A549 (cell line): ENCODE data around the gene CCDC142. TPM values are rescaled to one million over a fixed set of nuclear protein-coding genes. Genes with fewer than 3 reads are reported as not detected.

Source experiments
- ATAC-seq, 2 experiments: fragments of 200-7000 bp in 1 of 2; fragments of >200 bp in 1 of 2; cut with Nextera tagmentation in 1 of 2; cut with Tn5 transposase in 1 of 2; 3 replicates each; pipeline versions ENCODE4 v1.8.0 to v1.9.1; 2018 to 2020; ENCODE audit warnings: mild to moderate bottlenecking in 1 of 2, moderate library complexity in 1 of 2
- CTCF ChIA-PET: fragments of 300-600 bp; sonication (Branson Sonifier 250); formaldehyde crosslinking; extraction: SDS; loops from one replicate; lab custom pipeline; 2021; ENCODE audit warnings: antibody characterized with exemption, inconsistent platforms; lab: Yijun Ruan, JAX
- POLR2A ChIA-PET: fragments of 350-600 bp; formaldehyde crosslinking; extraction: SDS; loops from one replicate; lab custom pipeline; 2021; ENCODE audit warnings: antibody characterized with exemption, inconsistent platforms; lab: Yijun Ruan, JAX
- DNase-seq, 2 experiments: peaks; one replicate each; pipeline versions ENCODE4 v3.0.0 to v3.0.0-alpha.2; 2011 to 2016; ENCODE audit warnings: low read depth in 1 of 2, low spot score in 1 of 2
- FAIRE-seq: peaks from 2 replicates; lab custom pipeline; 2011; peaks lifted over from hg19 to GRCh38; lab: Jason Lieb, UNC
- H3K27ac ChIP-seq, 2 experiments: fragments of >200 bp; sonication (Bioruptor Twin); formaldehyde crosslinking; 3 replicates each; pipeline ENCODE4 v1.5.1; 2016 to 2017
- H3K4me1 ChIP-seq: fragments of >200 bp; sonication (Bioruptor Twin); formaldehyde crosslinking; 3 replicates; pipeline ENCODE4 v1.6.1; 2016
- H3K4me2 ChIP-seq: fragments of >200 bp; sonication (Bioruptor Twin); formaldehyde crosslinking; 3 replicates; pipeline ENCODE4 v1.6.1; 2016
- H3K4me3 ChIP-seq: fragments of >200 bp; sonication (Bioruptor Twin); formaldehyde crosslinking; 3 replicates; pipeline ENCODE4 v1.5.1; 2016
- H3K9me3 ChIP-seq: fragments of >200 bp; sonication (Bioruptor Twin); formaldehyde crosslinking; 3 replicates; pipeline ENCODE4 v1.6.1; 2016
- BHLHE40 ChIP-seq: IDR thresholded peaks from 2 replicates; pipeline ENCODE4 v1.6.1; 2012; ENCODE audit warnings: low read depth, low read length, inconsistent platforms
- CHD2 ChIP-seq: fragments of 150-350 bp; IDR thresholded peaks from 2 replicates; pipeline ENCODE4 v1.6.1; 2014; ENCODE audit warnings: low read length; ENCODE audit not compliant: partially characterized antibody
- CHD4 ChIP-seq: fragments of 200-600 bp; sonication (generic); IDR thresholded peaks from 2 replicates; pipeline ENCODE4 v1.6.1; 2016; ENCODE audit warnings: antibody characterized with exemption, mild to moderate bottlenecking, borderline replicate concordance
- EP300 ChIP-seq, 2 experiments: fragments of >200 bp; sonication (Bioruptor Twin); formaldehyde crosslinking; IDR thresholded peaks; 2 replicates in 1 of 2; 3 replicates in 1 of 2; pipeline ENCODE4 v1.6.1; 2016 to 2017
- FOSB ChIP-seq: fragments of 250-450 bp; sonication (Bioruptor Pico); IDR thresholded peaks from 2 replicates; pipeline ENCODE4 v1.5.0; 2020; ENCODE audit warnings: mild to moderate bottlenecking, moderate library complexity
- GATA3 ChIP-seq: IDR thresholded peaks from 2 replicates; pipeline ENCODE4 v1.6.1; 2012; ENCODE audit warnings: borderline replicate concordance
- HDAC2 ChIP-seq: fragments of 200-600 bp; sonication (generic); IDR thresholded peaks from 2 replicates; pipeline ENCODE4 v1.6.1; 2016
- HMGXB4 ChIP-seq: fragments of 250-450 bp; sonication (Bioruptor Pico); IDR thresholded peaks from 2 replicates; pipeline ENCODE4 v1.5.0; 2021; ENCODE audit warnings: mild to moderate bottlenecking, moderate library complexity, borderline replicate concordance
- HOXA7 ChIP-seq: fragments of 250-450 bp; sonication (Bioruptor Pico); IDR thresholded peaks from 2 replicates; pipeline ENCODE4 v1.5.0; 2020; ENCODE audit warnings: mild to moderate bottlenecking, moderate library complexity
- HOXB5 ChIP-seq: fragments of 250-450 bp; sonication (Bioruptor Pico); IDR thresholded peaks from 2 replicates; pipeline ENCODE4 v1.5.0; 2020; ENCODE audit warnings: mild to moderate bottlenecking, moderate library complexity
- JUN ChIP-seq, 2 experiments: fragments of >200 bp; sonication (Bioruptor Twin); formaldehyde crosslinking; IDR thresholded peaks; 2 replicates in 1 of 2; 3 replicates in 1 of 2; pipeline ENCODE4 v1.6.1; 2016 to 2017
- KDM1A ChIP-seq: fragments of 200-600 bp; sonication (generic); IDR thresholded peaks from 2 replicates; pipeline ENCODE4 v1.6.1; 2016; ENCODE audit warnings: low read depth, mild to moderate bottlenecking
- KDM5A ChIP-seq: fragments of 200-600 bp; sonication (generic); IDR thresholded peaks from 2 replicates; pipeline ENCODE4 v1.6.1; 2016; ENCODE audit warnings: antibody characterized with exemption, mild to moderate bottlenecking
- MAFK ChIP-seq: fragments of 450-650 bp; IDR thresholded peaks from 2 replicates; pipeline ENCODE4 v1.6.1; 2014; ENCODE audit not compliant: partially characterized antibody
- MYC ChIP-seq: IDR thresholded peaks from 2 replicates; pipeline ENCODE4 v1.6.1; 2012; ENCODE audit warnings: mild to moderate bottlenecking, inconsistent platforms, low read length, improper control_type of control experiment, borderline replicate concordance
- NFE2L2 ChIP-seq: fragments of 150-350 bp; conservative IDR thresholded peaks from 2 replicates; pipeline ENCODE4 v1.6.1; 2014; ENCODE audit warnings: low read length
- NPAS2 ChIP-seq: fragments of 250-450 bp; sonication (Bioruptor Pico); IDR thresholded peaks from 2 replicates; pipeline ENCODE4 v1.8.0; 2022; ENCODE audit warnings: mild to moderate bottlenecking, moderate library complexity, borderline replicate concordance
- POLR2A ChIP-seq: IDR thresholded peaks from 2 replicates; pipeline ENCODE4 v1.6.1; 2012; ENCODE audit warnings: mild to moderate bottlenecking, low read length
- TFCP2L1 ChIP-seq: fragments of 250-450 bp; sonication (Bioruptor Pico); IDR thresholded peaks from 2 replicates; pipeline ENCODE4 v1.5.0; 2021; ENCODE audit warnings: mild to moderate bottlenecking
- USF2 ChIP-seq: fragments of 450-650 bp; IDR thresholded peaks from 2 replicates; pipeline ENCODE4 v1.6.1; 2014; ENCODE audit warnings: antibody characterized with exemption
- ZFP36 ChIP-seq: fragments of 450-650 bp; IDR thresholded peaks from 2 replicates; pipeline ENCODE4 v1.6.1; 2014; ENCODE audit warnings: borderline replicate concordance; ENCODE audit not compliant: partially characterized antibody
- WGBS: methylation state at CpG from one replicate; pipeline ENCODE4 v1.1.6; 2017; ENCODE audit errors: missing lambda C conversion rate; 5-methylcytosine and 5-hydroxymethylcytosine counted together
- polyA plus RNA-seq, 4 experiments: library from polyadenylated mRNA; depleted of rRNA in 3 of 4; stranded (reverse); fragments of >200 nt; fragmentation: RNase III in 1 of 4; extraction: RNeasy Plus Mini Kit Qiagen cat#74134 plus additional on column Dnase treatment in 1 of 4; gene quantifications; 2 replicates in 3 of 4; 3 replicates in 1 of 4; pipeline ENCODE4 v1.2.3, GENCODE V29; 2011 to 2017
- TF ChIP-seq, protein P1 (sequence below): fragments of 150-350 bp; IDR thresholded peaks from 2 replicates; pipeline ENCODE4 v1.6.1; 2014; ENCODE audit warnings: low read depth, mild to moderate bottlenecking, low read length

The CCDC142 gene
- polyA plus RNA-seq, 2 of the 4 experiments (the other 2 are of a cell fraction), result 6.8 to 12.8 TPM

- FAIRE-seq (no peak), DNase-seq (peak in 1 of 2 experiments; percentile 77), ATAC-seq (no peak)
- Histone ChIP-seq H3K4me1 (peaks cover 14% of the 10 kb centered on the region), H3K4me2 (no peak within 1 kb of the TSS), H3K4me3 (no peak within 1 kb of the TSS), H3K9me3 (no peaks in the 10 kb centered on the region), H3K27ac (no peak within 1 kb of the TSS)
- no peak for TF ChIP-seq POLR2A
- TF ChIP-seq HDAC2, result no peak
- no peak for TF ChIP-seq FOSB (CRISPR knock-in tag)
- TF ChIP-seq NPAS2, result no peak
- TF ChIP-seq, protein P1, sequence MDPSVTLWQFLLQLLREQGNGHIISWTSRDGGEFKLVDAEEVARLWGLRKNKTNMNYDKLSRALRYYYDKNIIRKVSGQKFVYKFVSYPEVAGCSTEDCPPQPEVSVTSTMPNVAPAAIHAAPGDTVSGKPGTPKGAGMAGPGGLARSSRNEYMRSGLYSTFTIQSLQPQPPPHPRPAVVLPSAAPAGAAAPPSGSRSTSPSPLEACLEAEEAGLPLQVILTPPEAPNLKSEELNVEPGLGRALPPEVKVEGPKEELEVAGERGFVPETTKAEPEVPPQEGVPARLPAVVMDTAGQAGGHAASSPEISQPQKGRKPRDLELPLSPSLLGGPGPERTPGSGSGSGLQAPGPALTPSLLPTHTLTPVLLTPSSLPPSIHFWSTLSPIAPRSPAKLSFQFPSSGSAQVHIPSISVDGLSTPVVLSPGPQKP, result no peak
- TF ChIP-seq CHD4, result no peak
- no peak for TF ChIP-seq BHLHE40
- 0 out of 2 replicates have a peak, but pooled peaks have one; percentile 65 for TF ChIP-seq TFCP2L1
- TF ChIP-seq GATA3, result no peak
- TF ChIP-seq HMGXB4, result no peak
- TF ChIP-seq JUN (IDR thresholded peaks at IDR 0.05), result 0 out of 5 replicates have a peak, but pooled peaks of 1 of the 2 experiments have one; percentile 1
- TF ChIP-seq HOXA7, result 0 out of 2 replicates have a peak, but pooled peaks have one; percentile 30
- no peak for TF ChIP-seq EP300 (IDR thresholded peaks at IDR 0.05)
- no peak for TF ChIP-seq CHD2
- TF ChIP-seq NFE2L2, result no peak
- TF ChIP-seq HOXB5 (CRISPR knock-in tag), result no peak
- TF ChIP-seq KDM5A, result no peak
- TF ChIP-seq MYC, result no peak
- no peak for TF ChIP-seq MAFK
- no peak for TF ChIP-seq ZFP36
- TF ChIP-seq KDM1A, result no peak
- no peak for TF ChIP-seq USF2
- CTCF ChIA-PET, result interaction anchor here (1.0 to 2.4 kb wide), 3 partner anchors 12 to 43 kb away, joined by 3 to 10 read pairs (median 4); partner anchors contain the start of genes CCDC142 and TTC31
- 88% methylated on average over 11 of the region's 11 CpGs for WGBS
- POLR2A ChIA-PET, result interaction anchor here (0.7 to 1.8 kb wide), 2 partner anchors 16 to 71 kb away, joined by 3 to 4 read pairs; no protein-coding TSS in a partner anchor
These were observed 43.2 kb upstream of the CCDC142 start, which contains the start of gene DQX1 for GRCh38 chr2:74525717-74526648. Gene DQX1 (minus strand): TSS chr2:74526231. CDS start chr2:74525729, 502 bp downstream.
